Ovary (tissue), 1 donor: ENCODE measurements around the gene AOPEP.

Experiments used
- EP300 ChIP-seq: sonication (generic); formaldehyde crosslinking; IDR thresholded peaks from one replicate; pipeline ENCODE4 v1.6.1; 2017; ENCODE audit warnings: antibody characterized with exemption
- POLR2A ChIP-seq: fragments of 450-650 bp; IDR thresholded peaks from one replicate; pipeline ENCODE4 v1.6.1; 2017; ENCODE audit warnings: antibody characterized with exemption, mild to moderate bottlenecking, moderate library complexity

DNA sequence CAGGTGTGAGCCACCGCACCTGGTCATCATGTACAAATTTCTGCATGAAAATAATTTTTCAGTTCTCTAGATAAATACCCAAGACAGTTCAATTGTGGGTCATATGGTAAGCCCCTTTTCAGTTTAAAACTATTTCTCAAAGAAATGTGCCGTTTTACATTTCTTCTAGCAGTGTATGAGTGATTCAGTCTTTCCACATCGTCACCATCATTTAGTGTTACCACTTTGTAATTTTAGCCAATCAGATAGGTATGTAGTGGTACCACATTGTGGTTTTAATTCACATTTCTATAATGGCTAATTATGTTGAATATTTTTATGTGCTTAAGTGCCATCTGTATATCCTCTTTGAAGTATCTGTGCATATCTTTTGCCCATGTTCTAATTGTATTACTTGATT lies 163.1 kb downstream of the AOPEP start:
- TF ChIP-seq EP300 = no peak
- TF ChIP-seq POLR2A = no peak
